Gastrocnemius medialis (tissue), 4 donors: Measurements from ENCODE around the gene THSD4.

ENCODE experiments used
- CTCF ChIP-seq, 5 experiments: fragments of 450-650 bp in 3 of 5; fragments of 200-600 bp in 2 of 5; sonication (generic) in 2 of 5; IDR thresholded peaks in 4 of 5; conservative IDR thresholded peaks in 1 of 5; 1 replicate in 4 of 5; 2 replicates in 1 of 5; pipeline ENCODE4 v1.5.1; 2016 to 2019; ENCODE audit warnings: antibody characterized with exemption in 5 of 5, mild to moderate bottlenecking in 3 of 5, moderate library complexity in 3 of 5
- POLR2A ChIP-seq, 2 donors: fragments of 450-650 bp; IDR thresholded peaks; one replicate each; pipeline ENCODE4 v1.6.1; 2017; ENCODE audit warnings: antibody characterized with exemption in 2 of 2, mild to moderate bottlenecking in 2 of 2, moderate library complexity in 2 of 2

GRCh38 chr15:71259866-71260265, 144.6 kb downstream of the THSD4 start:
- no peak for TF ChIP-seq CTCF (IDR thresholded peaks at IDR 0.05 in 4 of 5, conservative IDR thresholded peaks at IDR 0.05 in 1 of 5)
- no peak for TF ChIP-seq POLR2A (IDR thresholded peaks at IDR 0.05)
